GM12865 (cell line): ENCODE results near the gene TMEM247.

Experiments used
- DNase-seq: peaks from one replicate; pipeline ENCODE4 v3.0.0; 2010; ENCODE audit warnings: low read depth
- H3K4me3 ChIP-seq: 2 replicates; pipeline ENCODE4 v1.5.1; 2011; ENCODE audit warnings: mild to moderate bottlenecking, low read depth, low read length, control low read depth
- CTCF ChIP-seq: IDR thresholded peaks from 2 replicates; pipeline ENCODE4 v1.5.1; 2011; ENCODE audit warnings: low read length, control low read depth, low read depth, inconsistent platforms; ENCODE audit not compliant: insufficient read depth; ENCODE audit errors: missing control alignments

Gene TMEM247

GRCh38 chr2:46435796-46436360, 43.5 kb upstream of the TMEM247 start:
- no peak overlapping the region for H3K4me3 ChIP-seq
- DNase-seq = no peak
- TF ChIP-seq CTCF = no peak

GRCh38 chr2:46436800-46437199, 42.6 kb upstream of the TMEM247 start:
- H3K4me3 ChIP-seq = no peak overlapping the region
- DNase-seq = no peak
- TF ChIP-seq CTCF = no peak

- TF ChIP-seq CTCF = no peak
- no peak for DNase-seq
- H3K4me3 ChIP-seq = no peak overlapping the region
Measured at GRCh38 chr2:46438102-46438501, 41.3 kb upstream of the TMEM247 start.

- H3K4me3 ChIP-seq = no peak overlapping the region
- no peak for DNase-seq
- no peak for TF ChIP-seq CTCF
Measured at GRCh38 chr2:46438794-46439193, 40.6 kb upstream of the TMEM247 start.

- TF ChIP-seq CTCF = no peak
- no peak overlapping the region for H3K4me3 ChIP-seq
- DNase-seq = no peak
Measured at GRCh38 chr2:46439582-46439981, 39.8 kb upstream of the TMEM247 start.

GRCh38 chr2:46441838-46442712, 37.3 kb upstream of the TMEM247 start:
- DNase-seq = no peak
- no peak for TF ChIP-seq CTCF
- no peak overlapping the region for H3K4me3 ChIP-seq

GRCh38 chr2:46444732-46445131, 34.6 kb upstream of the TMEM247 start:
- TF ChIP-seq CTCF = no peak
- H3K4me3 ChIP-seq = no peak overlapping the region
- no peak for DNase-seq
